GM11168 (cell line): ENCODE measurements around the gene KRI1.

Experiments
- in situ Hi-C: fragments of 300-500 bp; cut with MboI; formaldehyde crosslinking; loops from one replicate; pipeline ENCODE4 v1.12.0; 2022; ENCODE audit warnings: low sequenced_read_pairs; ENCODE audit not compliant: unreplicated experiment

The KRI1 gene

DNA sequence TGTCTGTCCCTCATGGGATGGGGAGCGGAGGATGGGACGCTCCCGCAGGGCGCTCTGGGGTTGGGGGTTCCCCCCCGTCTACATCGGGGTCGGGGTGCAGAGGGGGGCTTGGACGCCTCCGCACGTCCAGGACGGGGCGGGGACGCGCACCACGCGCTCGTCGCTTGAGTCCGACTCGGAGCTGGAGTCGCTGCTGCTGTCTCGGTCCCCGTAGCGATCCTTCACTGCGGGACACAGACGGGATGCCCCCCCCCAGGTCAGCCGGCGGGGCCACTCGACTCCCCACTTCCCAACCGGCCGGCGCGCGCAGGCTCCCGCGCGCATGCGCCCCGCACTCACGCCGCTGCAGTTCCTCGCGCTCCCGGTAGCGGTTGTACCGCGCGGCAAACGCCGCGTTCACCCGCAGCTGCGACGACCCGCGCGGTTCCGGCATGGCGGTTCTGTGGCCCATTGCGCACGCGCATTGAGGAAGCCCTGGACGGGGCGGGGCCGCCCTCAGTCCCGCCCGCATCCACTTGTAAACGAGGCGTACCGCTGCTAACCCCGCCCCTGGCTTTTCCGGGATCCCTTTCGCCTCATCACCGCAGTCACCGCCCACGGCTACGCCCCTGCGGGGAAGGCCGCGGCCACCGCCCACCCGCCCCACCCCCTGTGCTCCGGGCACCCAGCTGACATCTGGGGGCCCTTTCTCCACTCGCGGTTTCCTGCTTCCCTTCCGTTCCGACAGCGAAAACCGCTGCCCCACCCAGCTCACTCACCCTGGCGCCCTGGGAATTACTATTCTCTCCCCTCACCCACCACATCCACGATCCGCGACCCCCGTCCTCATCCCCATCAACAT lies at the start of gene KRI1:
Gene KRI1 (minus strand): TSS at position 444 of the 841 bp plus-strand sequence. CDS start 11 bp downstream, at position 433.
- in situ Hi-C loops = no loop called here

DNA sequence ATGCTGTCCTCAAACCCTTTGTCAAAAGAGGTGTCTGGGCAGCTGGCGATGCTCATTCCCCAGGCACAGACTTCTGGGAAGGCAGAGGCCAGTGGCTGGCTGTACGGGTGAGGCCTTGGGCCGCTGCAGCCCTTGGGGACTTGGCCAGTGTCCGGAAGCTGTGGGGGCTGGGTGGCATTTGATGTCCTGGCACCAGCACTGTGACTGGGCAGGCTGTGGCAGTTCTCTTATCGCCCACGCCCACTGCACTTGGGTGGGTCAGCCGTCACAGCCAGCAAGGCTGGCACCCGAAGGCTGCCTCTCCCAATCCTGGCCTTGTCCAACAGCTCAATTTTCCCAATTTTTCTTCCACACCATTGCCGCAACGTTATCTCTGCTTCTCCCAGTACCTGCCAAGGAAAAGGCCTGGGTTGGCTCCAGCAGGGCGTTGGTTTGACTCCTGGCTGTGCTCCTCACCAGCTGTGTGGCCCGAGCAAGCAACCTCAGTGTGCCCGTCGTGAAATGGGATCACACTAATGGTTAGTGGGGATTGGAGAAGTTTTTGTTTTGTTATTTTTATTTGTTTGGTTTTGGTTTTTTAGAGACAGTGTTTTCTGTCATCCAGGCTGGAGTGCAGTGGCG lies 46.8 kb upstream of the KRI1 start:
- in situ Hi-C loops = no loop called here

- in situ Hi-C loops = no loop called here
These were observed 46.1 kb upstream of the KRI1 start for GRCh38 chr19:10611907-10612306.

GRCh38 chr19:10604460-10604980 lies 38.7 kb upstream of the KRI1 start:
- in situ Hi-C loops = no loop called here

DNA sequence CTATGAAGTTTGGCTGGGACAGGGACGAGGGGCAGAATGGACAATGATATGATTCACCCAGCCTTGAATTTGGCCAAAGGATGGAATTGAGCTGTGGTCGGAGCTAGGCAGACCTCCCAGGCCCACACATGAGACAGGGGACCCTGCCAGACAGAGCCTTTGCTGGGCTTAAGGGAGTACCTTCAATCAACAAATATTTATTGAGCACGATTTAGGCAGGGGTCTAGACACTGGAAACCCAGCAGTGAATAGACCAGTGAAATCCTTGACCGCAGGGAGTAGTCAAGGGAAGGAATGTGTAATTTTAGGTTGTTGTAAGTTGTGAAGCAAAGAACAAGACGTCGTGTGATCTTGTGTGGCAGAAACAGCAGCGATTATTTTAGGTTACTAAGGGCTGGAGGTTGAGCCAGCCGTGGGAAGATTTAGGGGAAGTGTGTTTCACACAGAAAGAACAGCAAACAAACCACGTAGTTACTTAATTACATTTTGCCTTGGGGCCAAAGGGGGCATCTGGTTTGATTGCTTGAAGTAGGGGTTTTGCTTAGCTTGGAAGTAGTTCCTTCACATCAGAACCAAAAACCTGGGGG lies 38.2 kb upstream of the KRI1 start:
- in situ Hi-C loops = no loop called here

DNA sequence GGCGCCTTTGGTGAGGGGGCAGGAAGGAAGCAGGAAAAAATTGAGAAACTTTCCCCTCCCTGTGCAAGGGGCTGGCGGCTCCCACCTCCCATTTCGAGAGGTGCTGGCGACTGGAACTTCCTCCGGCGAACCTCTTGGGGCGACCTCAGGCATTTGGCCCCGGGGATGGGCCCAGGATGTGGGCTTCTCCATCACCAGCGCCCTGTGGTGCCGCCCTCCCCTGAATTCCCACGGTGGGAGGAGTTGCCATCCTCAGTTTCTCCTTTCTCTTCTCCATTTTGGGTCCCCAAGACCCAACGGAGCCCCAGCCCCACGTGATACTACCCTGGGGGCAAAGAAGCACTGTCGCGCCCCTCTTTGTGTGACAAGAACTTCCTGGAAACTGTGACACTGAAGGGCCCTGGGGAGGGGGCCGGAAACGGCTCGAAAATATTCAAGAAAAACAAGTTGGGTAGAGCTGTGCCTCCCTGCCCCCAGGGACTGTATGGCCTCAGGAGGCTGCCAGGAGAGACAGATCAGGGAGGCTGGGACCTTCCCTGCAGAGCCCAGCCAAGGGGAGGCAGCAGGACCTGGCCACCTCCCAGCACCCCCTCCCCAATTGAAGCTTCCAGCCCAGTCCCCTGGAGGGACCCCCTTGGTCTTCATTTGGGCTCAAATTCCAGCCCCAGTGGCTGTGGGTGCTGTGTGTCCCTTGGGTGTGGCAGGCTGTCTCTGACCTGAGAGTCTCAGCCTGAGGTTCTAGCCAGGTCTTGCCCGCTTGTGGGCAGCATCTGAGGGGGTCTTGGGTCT lies 37.5 kb upstream of the KRI1 start:
- in situ Hi-C loops = no loop called here

DNA sequence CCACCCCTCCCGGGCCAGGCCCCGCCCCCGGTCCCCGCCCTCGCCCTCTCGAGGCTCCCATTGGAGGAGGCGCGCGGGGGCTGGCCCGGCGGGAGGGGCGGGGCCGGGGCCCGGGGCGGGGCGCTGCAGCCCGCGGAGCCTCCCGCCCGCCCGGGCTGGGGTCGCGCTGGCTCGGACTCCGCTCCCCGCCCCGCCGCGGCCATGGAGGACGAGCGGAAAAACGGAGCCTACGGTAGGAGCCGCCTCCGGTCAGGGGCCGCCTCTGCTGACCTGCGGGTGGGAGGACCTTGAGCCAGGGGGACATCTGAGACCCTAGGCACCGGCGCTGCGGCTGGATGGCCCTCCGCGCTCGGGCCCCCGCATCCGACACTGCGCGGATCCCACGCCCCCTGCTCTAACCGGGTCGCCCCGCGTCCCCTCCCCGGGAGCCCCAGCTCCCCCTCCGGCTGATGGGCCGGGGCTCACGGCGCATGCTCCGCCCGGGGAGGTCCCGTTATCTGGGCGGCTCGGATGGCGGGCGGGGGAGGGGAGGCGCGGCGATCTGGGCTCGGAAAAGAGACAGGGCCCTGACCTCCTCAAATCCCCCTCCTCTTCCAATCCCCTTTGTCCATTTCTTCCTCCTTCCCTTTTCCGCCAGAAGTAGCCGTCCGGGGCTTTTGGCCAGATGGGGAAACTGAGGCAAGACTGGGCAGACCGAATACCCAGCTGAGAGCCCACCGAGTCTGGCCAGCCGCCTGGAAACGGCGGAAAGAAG lies 36.7 kb upstream of the KRI1 start:
- in situ Hi-C loops = no loop called here

DNA sequence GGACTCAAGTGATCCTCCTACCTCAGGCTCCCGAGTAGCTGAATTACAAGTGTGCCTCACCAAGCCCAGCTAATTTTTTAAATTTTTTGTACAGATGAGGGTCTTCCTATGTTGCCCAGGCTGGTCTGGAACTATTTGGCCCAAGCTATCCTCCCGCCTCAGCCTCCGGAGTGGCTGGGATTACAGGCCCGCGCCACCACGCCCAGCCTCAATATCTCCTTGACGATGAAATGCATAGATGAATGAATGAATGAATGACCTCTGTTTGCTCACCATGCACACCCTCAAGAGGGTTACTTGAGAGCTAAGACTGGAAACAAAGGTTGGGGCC lies 36.2 kb upstream of the KRI1 start:
- in situ Hi-C loops = no loop called here

GRCh38 chr19:10600149-10600548 lies 34.3 kb upstream of the KRI1 start:
- in situ Hi-C loops = no loop called here

- in situ Hi-C loops = no loop called here
These were observed 28.2 kb upstream of the KRI1 start for GRCh38 chr19:10593820-10594637.

GRCh38 chr19:10593148-10593547 lies 27.3 kb upstream of the KRI1 start:
- in situ Hi-C loops = no loop called here

- in situ Hi-C loops = no loop called here
These were observed 22.0 kb upstream of the KRI1 start for GRCh38 chr19:10587839-10588150.

DNA sequence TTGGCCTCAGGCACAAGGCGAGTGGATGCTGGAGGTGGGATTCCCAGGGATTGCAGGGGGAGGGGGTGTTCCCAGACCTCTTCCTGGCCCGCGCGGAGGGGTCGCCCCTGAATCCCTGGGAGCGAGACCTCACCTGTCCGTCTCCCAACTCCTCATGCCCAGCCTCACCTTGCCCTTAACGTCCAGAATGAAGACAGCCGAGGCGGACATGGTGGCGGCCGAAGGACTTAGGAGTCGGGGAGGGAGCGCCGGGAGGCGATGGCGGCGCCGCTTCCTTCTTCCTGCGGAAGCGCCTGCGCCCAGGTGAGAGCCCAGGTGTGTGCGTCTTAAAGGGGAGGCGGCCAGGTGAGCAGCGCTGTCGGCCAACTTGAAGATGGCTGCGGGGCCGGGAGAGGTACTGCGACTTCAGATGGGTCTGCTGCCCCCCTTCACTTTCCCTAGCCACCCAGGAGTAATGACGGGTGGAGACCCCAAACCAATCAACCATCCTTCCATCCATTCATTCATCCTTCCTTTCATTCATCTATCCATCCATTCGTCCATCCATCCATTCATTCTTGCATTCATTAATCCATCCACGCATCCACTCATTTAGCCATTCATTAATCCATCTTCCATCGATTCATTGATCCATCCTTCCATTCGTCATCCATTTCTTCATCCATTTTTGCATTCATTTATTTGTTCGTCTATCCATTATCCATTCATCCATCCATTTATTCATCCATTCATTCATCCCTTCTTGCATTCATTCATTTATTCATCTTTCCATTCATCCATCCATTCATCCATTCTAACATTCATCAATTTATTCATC lies 21.4 kb upstream of the KRI1 start, which contains the start of gene AP1M2:
Gene AP1M2 (minus strand): TSS at position 291 of the 817 bp plus-strand sequence. CDS start 81 bp downstream, at position 210.
- in situ Hi-C loops = no loop called here

DNA sequence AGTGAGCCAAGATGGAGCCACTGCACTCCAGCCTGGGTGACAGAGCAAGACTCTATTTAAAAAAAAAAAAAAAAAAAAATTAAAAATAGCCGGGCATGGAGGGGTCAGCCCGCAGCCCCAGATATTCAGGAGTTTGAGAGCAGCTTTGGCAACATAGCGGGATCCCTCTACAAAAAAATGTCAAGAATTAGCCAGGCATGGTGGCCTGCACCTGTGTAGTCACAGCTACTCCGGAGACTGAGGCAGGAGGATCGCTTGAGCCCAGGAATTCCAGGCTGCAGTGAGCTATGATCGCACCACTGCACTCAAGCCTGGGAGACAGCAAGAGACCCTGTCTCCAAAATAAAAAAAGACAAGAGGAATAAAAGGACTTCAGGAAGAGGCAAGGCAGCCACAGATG lies 20.6 kb upstream of the KRI1 start:
- in situ Hi-C loops = no loop called here

DNA sequence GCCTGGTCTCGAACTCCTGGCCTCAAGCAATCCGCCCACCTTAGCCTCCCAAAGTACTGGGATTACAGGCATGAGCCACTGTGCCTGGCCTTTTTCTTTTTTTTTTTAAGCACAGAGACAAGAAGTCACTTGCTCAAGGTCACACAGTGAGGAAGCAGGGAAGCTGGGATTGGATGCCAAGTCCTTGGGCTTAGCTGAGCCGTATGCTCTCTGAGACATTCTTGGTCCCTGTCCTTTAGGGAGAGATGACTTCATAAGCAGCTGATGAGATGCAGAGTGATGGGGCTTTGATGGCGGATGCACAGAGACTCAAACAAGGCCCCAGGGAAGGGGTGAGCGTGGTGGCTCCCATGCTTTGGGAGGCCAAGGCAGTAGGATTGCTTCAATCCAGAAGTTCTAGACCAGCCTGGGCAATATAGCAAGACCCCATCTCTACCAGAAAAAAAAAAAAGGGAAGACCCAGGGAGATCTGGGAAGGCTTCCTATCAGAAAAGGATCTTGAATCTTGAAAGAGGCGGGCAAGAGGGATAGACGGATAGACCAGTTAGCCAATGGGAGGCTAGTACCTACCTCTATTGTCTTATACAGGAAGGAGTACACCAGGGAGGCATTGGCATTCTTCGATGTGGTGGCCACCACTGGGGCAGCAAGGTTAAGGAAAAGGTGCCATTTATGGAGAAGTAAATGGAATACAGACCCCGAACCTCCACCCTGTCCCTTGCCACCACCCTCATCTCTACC lies 17.4 kb upstream of the KRI1 start:
- in situ Hi-C loops = loop anchor here (5.0 kb wide), 1 partner anchor 59 kb away; no protein-coding TSS in a partner anchor

DNA sequence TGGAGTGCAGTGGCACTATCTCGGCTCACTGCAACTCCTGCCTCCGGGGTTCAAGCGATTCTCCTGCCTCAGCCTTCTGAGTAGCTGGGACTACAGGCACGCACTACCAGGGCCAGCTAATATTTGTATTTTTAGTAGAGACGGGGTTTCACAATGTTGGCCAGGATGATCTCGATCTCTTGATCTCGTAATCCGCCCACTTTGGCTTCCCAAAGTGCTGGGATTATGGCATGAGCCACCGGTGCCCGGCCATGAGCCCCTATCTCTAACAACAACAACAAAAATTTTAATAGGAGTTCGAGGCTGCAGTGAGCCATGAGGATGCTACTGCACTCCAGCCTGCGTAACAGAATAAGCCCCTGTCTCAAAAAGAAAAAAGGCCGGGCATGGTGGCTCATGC lies 16.3 kb upstream of the KRI1 start:
- in situ Hi-C loops = loop anchor here (5.0 kb wide), 1 partner anchor 60 kb away; no protein-coding TSS in a partner anchor

DNA sequence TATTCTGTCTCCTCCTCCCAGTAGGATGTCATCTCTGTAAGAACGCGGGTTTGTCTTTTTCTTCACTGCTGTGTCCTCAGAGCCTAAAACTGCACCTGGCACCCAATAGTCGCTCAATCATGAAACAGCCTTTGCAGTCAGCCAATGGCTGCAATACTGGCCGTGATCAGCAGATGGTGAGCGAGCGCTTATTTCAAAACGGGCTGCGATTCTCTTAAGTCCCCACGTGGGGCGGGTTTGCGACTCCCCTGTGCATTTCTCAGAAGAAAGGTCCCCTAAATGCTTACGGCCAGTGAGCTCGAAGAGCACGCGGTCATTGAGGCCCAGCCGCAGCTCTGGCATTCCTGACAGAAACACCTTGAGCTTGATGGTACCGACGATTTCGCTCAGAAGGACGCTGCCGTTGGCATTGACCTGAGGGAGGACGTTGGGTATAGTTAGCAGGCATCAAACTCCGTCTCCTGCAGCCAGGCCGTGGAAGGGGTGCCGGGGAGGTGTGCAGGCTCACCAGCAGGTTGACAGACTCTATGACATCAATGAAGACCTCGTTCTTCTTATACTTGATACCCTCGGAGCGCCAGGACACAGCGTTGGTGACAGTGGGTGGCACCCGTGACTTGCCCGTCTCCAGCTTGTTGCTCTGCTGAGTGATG lies 15.3 kb upstream of the KRI1 start:
- in situ Hi-C loops = loop anchor here (5.0 kb wide), 1 partner anchor 61 kb away; no protein-coding TSS in a partner anchor
